HG03565 (cell line): ENCODE data around the gene DNAJA4.

Experiments used
- ATAC-seq: cut with Tn5 transposase; IDR thresholded peaks from one replicate; pipeline ENCODE4 v1.9.1; 2021; ENCODE audit warnings: mild to moderate bottlenecking, moderate library complexity; ENCODE audit not compliant: unreplicated experiment

DNAJA4 gene

GRCh38 chr15:78276064-78276943, 11.9 kb downstream of the DNAJA4 start:
- no peak for ATAC-seq

GRCh38 chr15:78280319-78281072, 16.1 kb downstream of the DNAJA4 start:
- ATAC-seq: no peak

- no peak for ATAC-seq
Observed at GRCh38 chr15:78282324-78282723, 18.0 kb downstream of the DNAJA4 start.

- ATAC-seq: no peak
Observed at GRCh38 chr15:78284758-78285157, 20.4 kb downstream of the DNAJA4 start.

GRCh38 chr15:78290222-78290621, 25.9 kb downstream of the DNAJA4 start:
- no peak for ATAC-seq

GRCh38 chr15:78291052-78291451, 26.7 kb downstream of the DNAJA4 start:
- no peak for ATAC-seq

GRCh38 chr15:78291698-78292097, 27.3 kb downstream of the DNAJA4 start:
- no peak for ATAC-seq

GRCh38 chr15:78292219-78292618, 27.9 kb downstream of the DNAJA4 start:
- no peak for ATAC-seq

GRCh38 chr15:78299101-78299930, 35.0 kb downstream of the DNAJA4 start, which contains the start of gene SKIC8:
Gene SKIC8, minus strand, starts transcription at chr15:78299609. Its CDS starts 3,923 bp downstream, at chr15:78295686.
- peak; percentile 62 for ATAC-seq

- no peak for ATAC-seq
Observed at GRCh38 chr15:78301326-78301725, 37.0 kb downstream of the DNAJA4 start.

- ATAC-seq: no peak
Observed at GRCh38 chr15:78301828-78302227, 37.5 kb downstream of the DNAJA4 start.

GRCh38 chr15:78302579-78303312, 38.4 kb downstream of the DNAJA4 start:
- no peak for ATAC-seq

- ATAC-seq: no peak
Observed at GRCh38 chr15:78304216-78305066, 40.1 kb downstream of the DNAJA4 start.

- ATAC-seq: no peak
Observed at GRCh38 chr15:78306176-78306774, 41.9 kb downstream of the DNAJA4 start.

GRCh38 chr15:78307976-78308375, 43.6 kb downstream of the DNAJA4 start:
- ATAC-seq: no peak

- ATAC-seq: no peak
Observed at GRCh38 chr15:78308422-78309032, 44.2 kb downstream of the DNAJA4 start.

- ATAC-seq: no peak
Observed at GRCh38 chr15:78311292-78311691, 46.9 kb downstream of the DNAJA4 start.

- no peak for ATAC-seq
Observed at GRCh38 chr15:78312536-78312935, 48.2 kb downstream of the DNAJA4 start.

GRCh38 chr15:78312957-78313356, 48.6 kb downstream of the DNAJA4 start:
- no peak for ATAC-seq
